Gastroesophageal sphincter (tissue), 3 donors: ENCODE data around the gene MAPT.

ENCODE experiments used
- CTCF ChIP-seq, 4 experiments: fragments of 200-600 bp in 2 of 4; fragments of 450-650 bp in 2 of 4; sonication (generic) in 1 of 4; IDR thresholded peaks; one replicate each; pipeline ENCODE4 v1.5.1; 2017 to 2019; ENCODE audit warnings: antibody characterized with exemption in 4 of 4, mild to moderate bottlenecking in 2 of 4, moderate library complexity in 2 of 4
- POLR2A ChIP-seq, 2 donors: fragments of 450-650 bp; IDR thresholded peaks; one replicate each; pipeline ENCODE4 v1.6.1; 2017; ENCODE audit warnings: antibody characterized with exemption in 2 of 2, mild to moderate bottlenecking in 2 of 2, moderate library complexity in 1 of 2
- POLR2AphosphoS5 ChIP-seq: sonication (generic); formaldehyde crosslinking; IDR thresholded peaks from one replicate; pipeline ENCODE4 v1.6.1; 2017; ENCODE audit warnings: antibody characterized with exemption

- TF ChIP-seq POLR2A (IDR thresholded peaks at IDR 0.05) (no peak), CTCF (IDR thresholded peaks at IDR 0.05) (no peak), POLR2AphosphoS5 (no peak)
Observed at GRCh38 chr17:46032909-46033308, 138.6 kb downstream of the MAPT start.
